SK-N-SH treated with all-trans-retinoic acid at 6 μM for 48 hours (cell line): ENCODE data around the gene CRADD.

ENCODE experiments used
- ARNTL ChIP-seq: fragments of 450-650 bp; formaldehyde crosslinking; IDR thresholded peaks from 2 replicates; pipeline ENCODE4 v1.5.0; 2020; ENCODE audit warnings: low read depth, mild to moderate bottlenecking, moderate library complexity, borderline replicate concordance
- TF ChIP-seq, protein P1 (sequence below): fragments of 250-450 bp; sonication (Bioruptor Pico); IDR thresholded peaks from 2 replicates; pipeline ENCODE4 v1.8.0; 2020; ENCODE audit warnings: mild to moderate bottlenecking, moderate library complexity, borderline replicate concordance

- TF ChIP-seq, protein P1, sequence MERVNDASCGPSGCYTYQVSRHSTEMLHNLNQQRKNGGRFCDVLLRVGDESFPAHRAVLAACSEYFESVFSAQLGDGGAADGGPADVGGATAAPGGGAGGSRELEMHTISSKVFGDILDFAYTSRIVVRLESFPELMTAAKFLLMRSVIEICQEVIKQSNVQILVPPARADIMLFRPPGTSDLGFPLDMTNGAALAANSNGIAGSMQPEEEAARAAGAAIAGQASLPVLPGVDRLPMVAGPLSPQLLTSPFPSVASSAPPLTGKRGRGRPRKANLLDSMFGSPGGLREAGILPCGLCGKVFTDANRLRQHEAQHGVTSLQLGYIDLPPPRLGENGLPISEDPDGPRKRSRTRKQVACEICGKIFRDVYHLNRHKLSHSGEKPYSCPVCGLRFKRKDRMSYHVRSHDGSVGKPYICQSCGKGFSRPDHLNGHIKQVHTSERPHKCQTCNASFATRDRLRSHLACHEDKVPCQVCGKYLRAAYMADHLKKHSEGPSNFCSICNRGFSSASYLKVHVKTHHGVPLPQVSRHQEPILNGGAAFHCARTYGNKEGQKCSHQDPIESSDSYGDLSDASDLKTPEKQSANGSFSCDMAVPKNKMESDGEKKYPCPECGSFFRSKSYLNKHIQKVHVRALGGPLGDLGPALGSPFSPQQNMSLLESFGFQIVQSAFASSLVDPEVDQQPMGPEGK (CRISPR knock-in tag), result no peak
- TF ChIP-seq ARNTL (CRISPR knock-in tag), result no peak
Measured at GRCh38 chr12:93674386-93674785, 2.8 kb upstream of the CRADD start.
